Astrocyte of the spinal cord (primary cell): ENCODE measurements around the gene NECTIN4.
"Not testable (repeated sequence)": the region's sequence is repeated elsewhere in the genome, so short reads cannot be mapped to it uniquely, and the experiment has no call there.

Source experiments
- DNase-seq: peaks from one replicate; pipeline ENCODE4 v3.0.0; 2011; ENCODE audit warnings: low read depth, low spot score
- H3K4me3 ChIP-seq: 2 replicates; pipeline ENCODE4 v1.5.1; 2011; ENCODE audit warnings: low read depth, mild to moderate bottlenecking, low read length, moderate library complexity
- in situ Hi-C: cut with HindIII; loops from 2 replicates; pipeline ENCODE4 v1.10.0; 2017; ENCODE audit warnings: low sequenced_read_pairs
- TF ChIP-seq, protein P1 (sequence below): IDR thresholded peaks from 2 replicates; pipeline ENCODE4 v1.5.1; 2012; ENCODE audit warnings: low read depth, mild to moderate bottlenecking, low read length, inconsistent platforms

NECTIN4 gene

DNA sequence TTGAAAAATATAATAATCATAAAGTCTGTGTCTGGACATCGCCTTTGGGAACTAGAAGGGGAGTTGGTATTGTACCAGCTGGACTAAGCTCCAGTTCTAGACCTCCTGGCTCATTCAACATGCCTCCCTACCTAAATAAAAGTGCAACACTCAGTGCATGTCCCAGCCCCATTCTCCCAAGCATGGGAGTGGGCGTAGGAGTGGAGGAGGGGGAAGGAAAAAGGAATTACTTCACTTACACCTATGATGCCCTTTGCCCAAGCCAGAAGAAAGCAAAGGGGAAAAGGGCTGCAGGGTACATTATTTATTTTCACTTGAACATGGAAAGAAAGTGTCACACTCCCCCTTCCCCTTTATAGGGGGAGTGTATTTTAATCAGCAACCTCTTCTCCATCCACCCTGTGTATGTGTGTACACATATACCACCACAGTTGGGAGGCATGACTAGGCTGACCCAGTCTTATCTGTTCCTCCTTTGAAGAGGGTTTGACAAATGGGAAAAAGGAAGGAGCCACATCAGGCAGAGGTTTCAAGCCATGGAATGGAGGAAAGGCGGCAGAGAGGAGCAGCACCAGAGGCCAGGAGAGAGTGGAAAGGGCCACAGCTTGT, 31.8 kb upstream of the NECTIN4 start:
- in situ Hi-C loops = no loop called here
- TF ChIP-seq, protein P1, sequence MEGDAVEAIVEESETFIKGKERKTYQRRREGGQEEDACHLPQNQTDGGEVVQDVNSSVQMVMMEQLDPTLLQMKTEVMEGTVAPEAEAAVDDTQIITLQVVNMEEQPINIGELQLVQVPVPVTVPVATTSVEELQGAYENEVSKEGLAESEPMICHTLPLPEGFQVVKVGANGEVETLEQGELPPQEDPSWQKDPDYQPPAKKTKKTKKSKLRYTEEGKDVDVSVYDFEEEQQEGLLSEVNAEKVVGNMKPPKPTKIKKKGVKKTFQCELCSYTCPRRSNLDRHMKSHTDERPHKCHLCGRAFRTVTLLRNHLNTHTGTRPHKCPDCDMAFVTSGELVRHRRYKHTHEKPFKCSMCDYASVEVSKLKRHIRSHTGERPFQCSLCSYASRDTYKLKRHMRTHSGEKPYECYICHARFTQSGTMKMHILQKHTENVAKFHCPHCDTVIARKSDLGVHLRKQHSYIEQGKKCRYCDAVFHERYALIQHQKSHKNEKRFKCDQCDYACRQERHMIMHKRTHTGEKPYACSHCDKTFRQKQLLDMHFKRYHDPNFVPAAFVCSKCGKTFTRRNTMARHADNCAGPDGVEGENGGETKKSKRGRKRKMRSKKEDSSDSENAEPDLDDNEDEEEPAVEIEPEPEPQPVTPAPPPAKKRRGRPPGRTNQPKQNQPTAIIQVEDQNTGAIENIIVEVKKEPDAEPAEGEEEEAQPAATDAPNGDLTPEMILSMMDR = no peak
- H3K4me3 ChIP-seq = no peak overlapping the region
- DNase-seq = no peak

GRCh38 chr1:161119092-161119903, 29.9 kb upstream of the NECTIN4 start:
- in situ Hi-C loops = no loop called here
- DNase-seq = peak; percentile 69
- TF ChIP-seq, protein P1 = peak; percentile 48
- H3K4me3 ChIP-seq = peak overlapping the region; percentile 87

- DNase-seq = peak; percentile 90
- H3K4me3 ChIP-seq = peak within 1 kb of the TSS; percentile 87
- TF ChIP-seq, protein P1 = no peak
- in situ Hi-C loops = no loop called here
Measured at GRCh38 chr1:161117759-161118581, 28.6 kb upstream of the NECTIN4 start, which contains the start of the genes NIT1 and PFDN2. TSS of gene NIT1 (plus strand) at chr1:161118105. CDS start at chr1:161118177, 72 bp downstream. TSS of gene PFDN2 (minus strand) at chr1:161118037. CDS start at chr1:161118026, 11 bp downstream.

GRCh38 chr1:161115961-161116360, 26.6 kb upstream of the NECTIN4 start:
- in situ Hi-C loops, DNase-seq, H3K4me3 ChIP-seq: not testable (repeated sequence)

- DNase-seq = peak; percentile 93
- TF ChIP-seq, protein P1 = no peak
- H3K4me3 ChIP-seq = no peak overlapping the region
- in situ Hi-C loops = no loop called here
Measured at GRCh38 chr1:161115132-161115711, 25.9 kb upstream of the NECTIN4 start.

DNA sequence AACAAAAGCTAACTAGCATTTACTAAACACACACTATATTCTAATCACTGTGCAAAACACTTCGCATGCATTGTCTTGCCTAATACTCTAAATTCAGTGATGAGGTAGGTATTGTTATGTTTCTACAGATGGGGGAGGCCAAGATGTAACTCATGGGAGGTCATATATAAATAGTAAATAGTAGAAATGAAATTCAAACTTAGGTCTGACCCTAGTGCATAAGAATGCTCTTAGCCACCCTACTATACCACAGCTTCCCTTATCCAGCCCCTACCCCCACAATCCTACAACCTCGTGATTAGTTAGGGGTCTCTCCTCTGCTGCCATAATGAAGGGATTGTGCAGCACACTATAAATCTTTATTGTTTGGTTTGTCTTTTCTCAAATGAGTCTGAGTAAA, 25.2 kb upstream of the NECTIN4 start:
- no peak for DNase-seq
- in situ Hi-C loops = no loop called here
- no peak overlapping the region for H3K4me3 ChIP-seq
- TF ChIP-seq, protein P1 = no peak
